Spleen (tissue), 11 donors: ENCODE measurements around the gene AXIN2. TPM values are rescaled to one million over a fixed set of nuclear protein-coding genes. Genes with fewer than 3 reads are reported as not detected.
A peak's percentile ranks its signal among the peaks of the same experiment; 100 is the strongest.

Experiments
- DNase-seq: peaks from one replicate; pipeline ENCODE4 v3.0.0-alpha.2; 2020
- H3K27ac ChIP-seq, 8 donors: fragments of 200-600 bp; sonication (generic) in 7 of 8; 1 replicate in 4 of 8; 2 replicates in 4 of 8; pipeline versions ENCODE4 v1.5.0 to v1.8.0; 2016 to 2021; ENCODE audit warnings: inconsistent platforms in 4 of 8, mild to moderate bottlenecking in 4 of 8, moderate library complexity in 1 of 8
- H3K27me3 ChIP-seq, 7 donors: fragments of 200-600 bp; sonication (generic) in 6 of 7; replicated peaks in 1 of 7; 1 replicate in 4 of 7; 2 replicates in 3 of 7; pipeline versions ENCODE4 v1.5.0 to v1.8.0; 2016 to 2021; ENCODE audit warnings: inconsistent platforms in 3 of 7, mild to moderate bottlenecking in 1 of 7
- H3K36me3 ChIP-seq, 6 donors: fragments of 200-600 bp; sonication (generic) in 5 of 6; 1 replicate in 4 of 6; 2 replicates in 2 of 6; pipeline versions ENCODE4 v1.5.0 to v1.8.0; 2016 to 2021; ENCODE audit warnings: inconsistent platforms in 2 of 6
- H3K4me1 ChIP-seq, 6 donors: fragments of 200-600 bp; sonication (generic) in 5 of 6; 1 replicate in 3 of 6; 2 replicates in 3 of 6; pipeline versions ENCODE4 v1.5.0 to v1.8.0; 2016 to 2021; ENCODE audit warnings: inconsistent platforms in 3 of 6
- H3K4me3 ChIP-seq, 8 donors: fragments of 200-600 bp; sonication (generic) in 7 of 8; 1 replicate in 4 of 8; 2 replicates in 4 of 8; pipeline versions ENCODE4 v1.5.0 to v1.8.0; 2016 to 2021; ENCODE audit warnings: inconsistent platforms in 4 of 8, mild to moderate bottlenecking in 4 of 8, moderate library complexity in 2 of 8
- H3K9me3 ChIP-seq, 8 donors: fragments of 200-600 bp; sonication (generic) in 7 of 8; 1 replicate in 4 of 8; 2 replicates in 4 of 8; pipeline versions ENCODE4 v1.5.0 to v1.8.0; 2016 to 2021; ENCODE audit warnings: inconsistent platforms in 4 of 8
- CTCF ChIP-seq, 11 experiments: fragments of 200-600 bp in 7 of 11; fragments of 450-650 bp in 4 of 11; sonication (generic) in 4 of 11; IDR thresholded peaks in 8 of 11; conservative IDR thresholded peaks in 3 of 11; 1 replicate in 7 of 11; 2 replicates in 4 of 11; pipeline versions ENCODE4 v1.4.0 to v1.8.0; 2016 to 2021; ENCODE audit warnings: antibody characterized with exemption in 11 of 11, inconsistent platforms in 4 of 11, mild to moderate bottlenecking in 1 of 11
- POLR2A ChIP-seq, 3 donors: fragments of 450-650 bp; IDR thresholded peaks; one replicate each; pipeline ENCODE4 v1.5.1; 2017; ENCODE audit warnings: antibody characterized with exemption in 3 of 3, mild to moderate bottlenecking in 1 of 3
- POLR2AphosphoS5 ChIP-seq, 3 donors: sonication (generic); formaldehyde crosslinking; IDR thresholded peaks; one replicate each; pipeline ENCODE4 v1.5.1; 2017; ENCODE audit warnings: antibody characterized with exemption in 3 of 3
- WGBS, 5 donors: extraction: QIAGEN DNeasy Blood & Tissue Kit in 3 of 5; methylation state at CpG; one replicate each; pipeline versions ENCODE4 v1.1.5 to v1.1.7; 2013 to 2018; 5-methylcytosine and 5-hydroxymethylcytosine counted together
- intact Hi-C: fragments of 100-400 bp; cut with DNase I; formaldehyde crosslinking; loops from one replicate; pipeline ENCODE4 v1.15.0; 2023; ENCODE audit warnings: low total_unique reads
- polyA plus RNA-seq, 3 donors: library from polyadenylated mRNA; stranded (reverse); fragments of 200-250 nt; gene quantifications; one replicate each; pipeline ENCODE4 v1.2.1, GENCODE V29; 2013
- total RNA-seq, 7 donors: library from RNA; depleted of rRNA in 3 of 7; stranded (reverse); fragments of >200 nt in 3 of 7; fragmentation: NEBNext Ultra II Directional in 4 of 7; extraction: Animal tissue kit (Norgen Biotek cat#: 25700) in 4 of 7; gene quantifications; one replicate each; pipeline versions ENCODE4 v1.1.0 to v1.2.1, GENCODE V29; 2016 to 2021
- donor health status: healthy with polysubstance abuse.
- donor health status: DM: no; HTN: no; CAD: no; lungs with moderate emphysema.
- donor health status: DM: no; HTN: no; CAD: no.
- donor health status: Bipolar disorder and iron deficiency.
- donor health status: healthy.
- donor health status: DM: no; HTN: no; CAD: no.
- donor health status: DM: yes; HTN: yes; CAD: no.

AXIN2 gene
- total and polyA plus RNA-seq, 10 donors: 1.1 to 16.6 (median 11.0) TPM

- peaks cover 0 to 27% (median 11%) of the 10 kb centered on the region in 6 donors for H3K4me1 ChIP-seq
- WGBS, 5 donors: 82 to 91% (median 83%) methylated on average over 9 of the region's 9 CpGs
- H3K4me3 ChIP-seq: no peak overlapping the region
- peak overlapping the region in 4 of 8 donors; percentile 3 to 60 (median 34) for H3K27ac ChIP-seq
- H3K9me3 ChIP-seq: peaks cover 0 to 4% (median 0%) of the 10 kb centered on the region in 8 donors
- H3K27me3 ChIP-seq: peaks cover 0 to 15% (median 0%) of the 10 kb centered on the region in 7 donors
- TF ChIP-seq POLR2A (IDR thresholded peaks at IDR 0.05): no peak
- no peak for TF ChIP-seq POLR2AphosphoS5 (IDR thresholded peaks at IDR 0.05)
- TF ChIP-seq CTCF (IDR thresholded peaks at IDR 0.05 in 8 of 11, conservative IDR thresholded peaks at IDR 0.05 in 3 of 11): no peak
- DNase-seq: no peak
- intact Hi-C loops: no loop called here
- no peaks in the 10 kb centered on the region for H3K36me3 ChIP-seq
Observed at GRCh38 chr17:65588181-65588808, 26.8 kb upstream of the AXIN2 start.

- H3K9me3 ChIP-seq: peaks cover 0 to 4% (median 0%) of the 10 kb centered on the region in 8 donors
- no peaks in the 10 kb centered on the region for H3K36me3 ChIP-seq
- peak overlapping the region in 6 of 8 donors; percentile 3 to 60 (median 24) for H3K27ac ChIP-seq
- 56 to 72% (median 64%) methylated on average over 8 to 10 of the region's 10 CpGs for WGBS, 5 donors
- H3K27me3 ChIP-seq: peaks cover 0 to 9% (median 0%) of the 10 kb centered on the region in 7 donors
- no peak for TF ChIP-seq POLR2AphosphoS5 (IDR thresholded peaks at IDR 0.05)
- no peak for TF ChIP-seq POLR2A (IDR thresholded peaks at IDR 0.05)
- TF ChIP-seq CTCF (IDR thresholded peaks at IDR 0.05 in 8 of 11, conservative IDR thresholded peaks at IDR 0.05 in 3 of 11): no peak
- DNase-seq: no peak
- H3K4me3 ChIP-seq: no peak overlapping the region
- H3K4me1 ChIP-seq: peaks cover 0 to 27% (median 10%) of the 10 kb centered on the region in 6 donors
- intact Hi-C loops: no loop called here
Observed at GRCh38 chr17:65587534-65588180, 26.2 kb upstream of the AXIN2 start.

GRCh38 chr17:65586899-65587298 is 25.5 kb upstream of the AXIN2 start:
- Histone ChIP-seq H3K36me3 (no peaks in the 10 kb centered on the region), H3K27ac (no peak overlapping the region), H3K4me3 (no peak overlapping the region), H3K4me1 (peaks cover 0 to 27% (median 10%) of the 10 kb centered on the region in 6 donors), H3K27me3 (peaks cover 0 to 2% (median 0%) of the 10 kb centered on the region in 7 donors), H3K9me3 (peaks cover 0 to 4% (median 0%) of the 10 kb centered on the region in 8 donors)
- no peak for TF ChIP-seq POLR2A (IDR thresholded peaks at IDR 0.05)
- TF ChIP-seq POLR2AphosphoS5 (IDR thresholded peaks at IDR 0.05): no peak
- no peak for TF ChIP-seq CTCF (IDR thresholded peaks at IDR 0.05 in 8 of 11, conservative IDR thresholded peaks at IDR 0.05 in 3 of 11)
- no peak for DNase-seq
- WGBS, 5 donors: 81 to 94% (median 88%) methylated on average over 9 of the region's 9 CpGs
- intact Hi-C loops: no loop called here
